Keratinocyte (primary cell): ENCODE data around the gene PYGM.

Experiments
- CTCF ChIP-seq, 3 experiments: IDR thresholded peaks in 1 of 3; conservative IDR thresholded peaks in 1 of 3; optimal IDR thresholded peaks in 1 of 3; 2 replicates in 2 of 3; 3 replicates in 1 of 3; pipeline versions ENCODE3 to v1.5.1; 2011; ENCODE audit warnings: low read length in 3 of 3, mild to moderate bottlenecking in 3 of 3, moderate library complexity in 2 of 3, control low read depth in 1 of 3, inconsistent platforms in 1 of 3; ENCODE audit not compliant: insufficient read depth in 2 of 3; ENCODE audit errors: extremely low read depth in 1 of 3
- EZH2 ChIP-seq: IDR thresholded peaks from one replicate; pipeline ENCODE4 v1.6.1; 2012; ENCODE audit warnings: inconsistent platforms, mild to moderate bottlenecking, low read length, moderate library complexity

DNA sequence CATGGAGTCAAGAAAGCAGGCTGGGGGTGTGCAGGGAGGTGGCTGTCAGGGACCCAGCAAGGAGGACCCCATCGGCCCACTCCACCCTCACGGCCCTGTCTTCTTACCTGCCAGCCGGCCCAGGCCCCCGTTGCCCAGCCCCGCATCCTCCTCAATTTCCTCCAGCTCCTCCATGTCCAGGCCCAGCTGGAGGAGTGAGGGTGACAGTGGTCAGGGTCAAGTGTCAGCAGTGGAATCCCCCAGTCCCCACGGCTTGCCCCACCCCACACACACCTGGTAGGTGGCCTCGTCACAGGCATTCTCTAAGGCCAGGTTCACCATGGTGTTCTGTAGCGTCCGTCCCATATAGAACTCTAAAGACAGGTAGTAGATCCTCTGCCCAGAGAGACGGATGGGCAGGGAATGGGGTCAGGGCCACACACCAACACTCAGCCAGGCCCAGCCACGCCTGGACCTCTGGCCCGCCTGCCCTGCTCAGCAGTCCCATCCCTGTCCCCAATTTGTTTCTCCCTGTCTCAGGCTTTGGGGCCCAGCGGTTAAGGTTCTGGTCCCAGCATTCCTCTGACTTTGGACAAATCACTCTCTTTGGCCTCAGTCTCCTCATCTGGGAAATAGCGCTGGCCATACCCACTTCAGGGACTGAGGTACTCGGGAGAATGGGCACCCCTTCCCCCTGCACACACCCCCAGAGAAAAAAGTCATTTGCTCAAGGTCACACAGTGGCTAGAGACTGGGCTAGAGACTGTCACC, 1.3 kb downstream of the PYGM start:
- TF ChIP-seq EZH2 (no peak), CTCF (optimal IDR thresholded peaks at IDR 0.05 in 1 of 3, IDR thresholded peaks at IDR 0.05 in 1 of 3, conservative IDR thresholded peaks at IDR 0.05 in 1 of 3; ENCODE audit: extremely low read depth in 1 of 3, insufficient read depth in 2 of 3, low read length in 3 of 3) (no peak)
